C4-2B (cell line): ENCODE measurements around the gene EXOC1.

ENCODE experiments used
- CTCF ChIP-seq: fragments of 450-650 bp; conservative IDR thresholded peaks from 2 replicates; pipeline ENCODE4 v1.5.1; 2017; ENCODE audit warnings: mild to moderate bottlenecking
- ZFX ChIP-seq: fragments of 450-650 bp; IDR thresholded peaks from 2 replicates; pipeline ENCODE4 v1.6.1; 2017

DNA sequence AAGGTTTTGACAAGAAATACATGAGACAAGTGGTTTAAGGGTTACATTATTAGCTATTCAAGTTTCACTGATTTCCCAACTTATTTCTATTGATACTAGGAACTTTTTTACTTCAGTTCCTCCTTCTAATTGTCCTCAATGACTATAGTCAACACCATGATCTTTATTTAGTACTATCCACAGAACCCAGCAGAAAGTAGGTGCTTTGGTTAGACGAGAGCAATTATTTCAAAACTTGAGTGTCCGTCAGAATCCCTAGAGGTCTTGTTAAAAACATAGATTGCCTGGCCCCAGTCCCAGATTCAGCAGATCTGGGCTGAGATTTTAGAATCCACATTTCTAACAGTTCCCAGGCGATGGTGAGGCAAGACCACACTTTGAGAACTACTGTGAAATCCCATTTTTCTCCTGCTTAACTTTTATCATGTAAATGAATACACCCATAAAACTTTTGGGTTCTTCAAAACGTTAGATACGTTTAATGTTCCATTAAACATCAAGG lies 17.9 kb downstream of the EXOC1 start:
- TF ChIP-seq CTCF: no peak
- no peak for TF ChIP-seq ZFX
